ENCODE results near the gene ATG14. TPM values are rescaled to one million over a fixed set of nuclear protein-coding genes. Genes with fewer than 3 reads are reported as not detected.
A peak's percentile ranks its signal among the peaks of the same experiment; 100 is the strongest.

Gene ATG14
- total and polyA plus RNA-seq, 2 experiments from 2014 or later = 3.8 to 14.7 TPM

DNA sequence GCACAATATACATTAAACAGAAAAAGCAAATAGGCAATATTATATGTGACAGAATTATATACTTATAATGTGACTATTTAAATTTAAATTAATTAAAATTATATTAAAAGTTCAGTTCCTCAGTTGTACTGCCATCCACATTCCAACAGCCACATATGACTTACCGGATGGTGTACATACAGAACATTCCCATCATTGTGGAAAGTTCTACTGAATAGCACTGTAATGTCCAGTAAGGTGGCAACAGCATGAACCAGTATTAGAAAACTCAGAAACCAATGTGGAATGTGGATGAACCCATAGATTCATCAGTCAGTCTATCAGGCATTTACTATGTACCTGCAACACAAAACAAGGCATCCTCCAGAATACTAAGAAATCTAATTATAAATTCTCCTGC, 12.4 kb downstream of the ATG14 start:
- Histone ChIP-seq H3K9ac (no peak overlapping the region), H3K4me2 (ENCODE audit: unreplicated experiment) (peak overlapping the region; percentile 23)

DNA sequence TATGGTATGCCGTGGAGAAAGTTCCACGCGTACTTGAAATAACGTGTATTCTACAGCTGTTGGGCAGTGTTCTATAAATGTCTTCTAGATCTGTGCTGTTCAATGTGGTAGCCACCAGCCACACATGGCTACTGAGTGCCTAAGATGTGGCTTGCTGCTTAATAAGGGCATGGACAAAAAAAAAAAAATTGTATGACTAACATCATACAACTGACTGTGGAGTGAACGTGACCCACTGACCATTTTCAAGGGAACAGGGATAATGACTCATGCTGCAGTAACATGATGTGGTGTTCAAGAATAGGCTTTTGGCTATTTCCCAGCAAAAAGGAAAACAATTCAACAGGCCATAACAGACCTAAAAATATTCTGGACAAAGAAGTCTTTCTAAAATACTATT, 13.0 kb downstream of the ATG14 start:
- Histone ChIP-seq H3K27me3 (replicated peaks; ENCODE audit: insufficient read depth) (no peaks in the 10 kb centered on the region), H3K4me2 (ENCODE audit: unreplicated experiment) (peak overlapping the region; percentile 24), H3F3A (ENCODE audit: insufficient read depth) (no peaks in the 10 kb centered on the region; the same call in 1 of the 2 replicates), H3K9me2 (ENCODE audit: insufficient read depth) (no peaks in the 10 kb centered on the region), H3K36me3 (ENCODE audit: low read depth) (0 out of 2 replicates have a peak, but pooled peaks cover 7% of the 10 kb centered on the region), H2AFZ (no peak overlapping the region), H3K79me2 (ENCODE audit: insufficient read depth) (peaks cover 64% of the 10 kb centered on the region), H4K20me1 (ENCODE audit: insufficient read depth) (no peaks in the 10 kb centered on the region), H3K4me3 (no peak overlapping the region), H3K9ac (no peak overlapping the region), H3K4me1 (ENCODE audit: insufficient read depth) (peaks cover 17% of the 10 kb centered on the region), H3K27ac (peak overlapping the region; percentile 54), H3K9me3 (ENCODE audit: low read depth) (no peaks in the 10 kb centered on the region)
- no peak for TF ChIP-seq EZH2 (IDR thresholded peaks at IDR 0.05; ENCODE audit: insufficient read depth, poor library complexity, severe bottlenecking)
- no peak for TF ChIP-seq EZH2phosphoT487 (IDR thresholded peaks at IDR 0.05; ENCODE audit: insufficient read depth, low read depth)
- WGBS, 2 experiments (ENCODE audit: low coverage in 1 of 2, low lambda C conversion rate in 2 of 2, missing lambda C conversion rate in 2 of 2) = 56 to 59% methylated on average over 5 of the region's 5 CpGs
- in situ Hi-C loops (cut with MboI) = no loop called here
- peak; percentile 97 for DNase-seq

More for the DNA sequence above, 12.4 kb downstream of the ATG14 start:
- Histone ChIP-seq H3K4me3 (no peak overlapping the region), H3K79me2 (ENCODE audit: insufficient read depth) (peaks cover 69% of the 10 kb centered on the region), H3K4me1 (ENCODE audit: insufficient read depth) (peaks cover 17% of the 10 kb centered on the region), H3K9me3 (ENCODE audit: low read depth) (no peaks in the 10 kb centered on the region), H3F3A (ENCODE audit: insufficient read depth) (no peaks in the 10 kb centered on the region; the same call in 1 of the 2 replicates), H3K27me3 (replicated peaks; ENCODE audit: insufficient read depth) (no peaks in the 10 kb centered on the region), H2AFZ (no peak overlapping the region), H3K27ac (peak overlapping the region; percentile 54), H3K9me2 (ENCODE audit: insufficient read depth) (no peaks in the 10 kb centered on the region), H4K20me1 (ENCODE audit: insufficient read depth) (no peaks in the 10 kb centered on the region), H3K36me3 (ENCODE audit: low read depth) (0 out of 2 replicates have a peak, but pooled peaks cover 6% of the 10 kb centered on the region)
- in situ Hi-C loops (cut with MboI) = no loop called here
- DNase-seq = no peak
- 96 to 100% methylated on average over 1 of the region's 1 CpG for WGBS, 2 experiments (ENCODE audit: low coverage in 1 of 2, low lambda C conversion rate in 2 of 2, missing lambda C conversion rate in 2 of 2)
- no peak for TF ChIP-seq EZH2phosphoT487 (IDR thresholded peaks at IDR 0.05; ENCODE audit: insufficient read depth, low read depth)

GRCh38 chr14:55389330-55389729, 22.3 kb downstream of the ATG14 start:
- Histone ChIP-seq H3K27me3 (replicated peaks; ENCODE audit: insufficient read depth) (no peaks in the 10 kb centered on the region), H3K79me2 (ENCODE audit: insufficient read depth) (peaks cover 6% of the 10 kb centered on the region; the same call in 1 of the 2 replicates), H3K4me1 (ENCODE audit: insufficient read depth) (peaks cover 19% of the 10 kb centered on the region), H3K27ac (peak overlapping the region; percentile 54), H4K20me1 (ENCODE audit: insufficient read depth) (no peaks in the 10 kb centered on the region), H3K4me3 (no peak overlapping the region), H2AFZ (no peak overlapping the region), H3K4me2 (ENCODE audit: unreplicated experiment) (peak overlapping the region; percentile 2), H3K9me3 (ENCODE audit: low read depth) (no peaks in the 10 kb centered on the region), H3K9ac (peak overlapping the region; percentile 15; the same call in 1 of the 2 replicates), H3K9me2 (ENCODE audit: insufficient read depth) (no peaks in the 10 kb centered on the region), H3F3A (ENCODE audit: insufficient read depth) (peaks cover 23% of the 10 kb centered on the region; the same call in 1 of the 2 replicates), H3K36me3 (ENCODE audit: low read depth) (peaks cover 13% of the 10 kb centered on the region; the same call in 1 of the 2 replicates)
- 59% methylated on average over 4 of the region's 4 CpGs for WGBS, 2 experiments (ENCODE audit: low coverage in 1 of 2, low lambda C conversion rate in 2 of 2, missing lambda C conversion rate in 2 of 2)
- DNase-seq = peak; percentile 76
- in situ Hi-C loops (cut with MboI) = no loop called here
- no peak for TF ChIP-seq EZH2phosphoT487 (IDR thresholded peaks at IDR 0.05; ENCODE audit: insufficient read depth, low read depth)
- TF ChIP-seq EZH2 (IDR thresholded peaks at IDR 0.05; ENCODE audit: insufficient read depth, poor library complexity, severe bottlenecking) = no peak

- H3K9ac ChIP-seq = no peak overlapping the region
- in situ Hi-C loops (cut with MboI) = no loop called here
- H3K4me2 ChIP-seq (ENCODE audit: unreplicated experiment) = no peak overlapping the region
- DNase-seq = peak; percentile 40
- H3K27ac ChIP-seq = peak overlapping the region; percentile 54; the same call in 1 of the 2 replicates
- no peaks in the 10 kb centered on the region for H4K20me1 ChIP-seq (ENCODE audit: insufficient read depth)
- no peaks in the 10 kb centered on the region for H3K9me3 ChIP-seq (ENCODE audit: low read depth)
- peaks cover 6% of the 10 kb centered on the region; the same call in 1 of the 2 replicates for H3K79me2 ChIP-seq (ENCODE audit: insufficient read depth)
- H3K4me3 ChIP-seq = no peak overlapping the region
- peaks cover 23% of the 10 kb centered on the region; the same call in 1 of the 2 replicates for H3F3A ChIP-seq (ENCODE audit: insufficient read depth)
- no peaks in the 10 kb centered on the region for H3K9me2 ChIP-seq (ENCODE audit: insufficient read depth)
- no peak for TF ChIP-seq EZH2 (IDR thresholded peaks at IDR 0.05; ENCODE audit: insufficient read depth, poor library complexity, severe bottlenecking)
- TF ChIP-seq EZH2phosphoT487 (IDR thresholded peaks at IDR 0.05; ENCODE audit: insufficient read depth, low read depth) = no peak
- peaks cover 23% of the 10 kb centered on the region for H3K4me1 ChIP-seq (ENCODE audit: insufficient read depth)
- peaks cover 10% of the 10 kb centered on the region; the same call in 1 of the 2 replicates for H3K36me3 ChIP-seq (ENCODE audit: low read depth)
- H2AFZ ChIP-seq = no peak overlapping the region
- no peaks in the 10 kb centered on the region for H3K27me3 ChIP-seq (replicated peaks; ENCODE audit: insufficient read depth)
These were observed 23.5 kb downstream of the ATG14 start for GRCh38 chr14:55388160-55388559.

All from GM23248 (cell line).